GM18861 (cell line): ENCODE measurements around the gene CCDC192.

Experiments used
- ATAC-seq: cut with Tn5 transposase; IDR thresholded peaks from one replicate; pipeline ENCODE4 v1.9.1; 2021; ENCODE audit not compliant: unreplicated experiment

The CCDC192 gene

DNA sequence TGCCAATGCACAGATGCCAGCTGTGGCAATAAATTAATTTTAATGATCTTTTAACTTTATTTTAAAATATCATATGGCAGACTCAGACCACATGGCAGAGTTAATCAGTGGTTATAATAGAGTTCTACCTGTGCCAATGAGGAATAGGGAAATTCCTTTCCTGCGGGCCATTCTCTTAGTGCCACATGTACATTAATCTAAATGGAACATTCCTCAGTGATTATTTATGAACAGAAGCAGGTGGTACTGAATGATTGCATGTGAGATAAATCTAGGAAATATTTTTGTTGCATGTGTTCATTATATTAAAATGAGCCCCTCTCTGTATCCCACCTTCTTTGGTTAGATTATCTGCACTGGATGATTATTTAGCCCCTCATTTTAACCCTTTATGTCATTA, 102.3 kb downstream of the CCDC192 start:
- ATAC-seq, result no peak

DNA sequence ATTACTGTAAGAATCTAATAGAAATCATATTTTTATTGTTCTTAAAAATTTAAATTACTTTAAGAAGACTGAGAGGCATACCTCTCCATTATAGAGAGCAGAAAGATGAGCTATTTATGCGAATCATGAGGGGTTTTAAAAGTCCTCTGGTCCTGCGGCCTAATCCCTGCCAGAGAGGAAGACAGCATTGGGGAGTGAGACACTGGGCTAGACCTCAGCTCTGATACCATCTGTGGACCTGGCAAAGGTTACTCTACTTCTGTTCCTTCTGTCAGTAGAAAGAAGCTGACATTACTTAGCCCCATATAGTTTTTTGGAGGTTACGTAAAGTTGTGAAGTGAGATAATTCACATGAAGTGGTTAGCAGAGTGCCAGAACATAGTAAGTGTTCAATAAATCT, 103.6 kb downstream of the CCDC192 start:
- no peak for ATAC-seq

DNA sequence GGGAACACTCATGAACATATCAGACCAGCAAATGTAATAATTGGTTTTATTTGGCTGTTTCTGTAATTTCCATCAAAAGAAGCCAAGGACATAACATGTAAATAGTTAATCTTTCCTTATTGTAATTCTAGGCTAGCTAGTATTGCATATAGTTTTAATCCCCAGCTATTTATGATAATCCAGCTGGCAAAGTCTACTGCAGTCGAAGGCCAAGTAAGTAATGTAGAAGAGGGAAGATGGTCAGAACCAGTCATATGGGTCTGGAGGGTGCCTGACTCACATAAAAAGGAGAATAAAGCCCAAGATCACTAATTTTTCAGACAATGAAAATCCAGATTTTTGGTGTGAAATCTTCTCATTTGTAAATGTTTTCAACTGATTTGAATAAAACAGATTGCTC, 106.3 kb downstream of the CCDC192 start:
- no peak for ATAC-seq

DNA sequence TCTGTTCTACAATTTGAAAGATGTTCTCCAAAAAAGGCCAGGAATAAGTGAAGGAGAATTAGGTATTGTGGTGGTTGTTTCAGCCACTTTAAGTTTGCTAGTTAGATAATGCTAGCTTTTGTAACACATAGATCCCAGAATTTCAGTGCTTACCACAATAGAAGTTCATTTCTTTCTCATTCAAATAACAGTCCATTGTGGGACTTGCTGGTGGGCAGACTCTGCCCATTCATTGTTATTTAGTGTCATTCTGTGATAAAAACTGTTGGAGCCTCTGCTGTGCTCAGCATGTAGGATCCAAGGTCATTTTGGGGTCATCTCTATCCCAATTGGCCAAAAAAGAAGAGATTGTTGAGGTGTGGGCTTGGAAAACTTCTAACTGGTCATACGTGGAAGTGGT, 106.8 kb downstream of the CCDC192 start:
- no peak for ATAC-seq

DNA sequence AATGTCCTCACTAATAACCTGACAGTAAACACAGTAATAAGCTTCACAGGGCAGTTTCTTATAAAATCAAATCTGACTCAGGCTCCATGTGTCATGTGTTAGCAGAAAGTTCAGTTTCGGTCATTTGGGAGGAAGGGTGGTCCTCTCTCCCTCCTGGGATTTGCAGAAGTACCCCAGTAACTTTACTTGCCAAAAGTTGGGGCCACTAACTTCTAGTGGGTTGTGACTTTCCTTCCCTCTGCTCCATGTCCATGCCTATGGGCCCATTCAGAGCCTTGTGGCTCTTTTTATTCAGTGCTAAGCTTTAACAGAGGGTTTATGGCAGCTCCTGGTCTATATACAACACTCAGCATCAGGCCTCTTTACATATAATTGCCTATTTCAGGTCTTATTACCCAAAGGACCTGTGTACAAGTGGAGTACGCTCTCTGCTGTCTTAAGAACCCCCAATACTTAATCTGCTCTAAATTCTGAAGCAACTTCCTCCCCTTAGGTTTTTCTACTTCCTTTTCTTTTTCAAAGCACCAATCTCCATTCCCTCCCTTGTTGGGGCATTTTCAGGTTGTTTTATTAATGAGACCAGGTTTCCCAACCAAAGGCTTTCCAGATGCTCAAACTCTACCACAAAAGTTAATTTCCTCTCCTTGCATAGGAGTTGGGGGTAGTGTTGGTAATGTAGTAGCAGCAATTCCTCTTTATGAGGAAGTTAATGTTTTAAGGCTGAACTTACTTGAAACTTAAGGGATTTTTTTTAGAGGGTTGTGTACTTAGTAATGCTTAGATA, 107.7 kb downstream of the CCDC192 start:
- no peak for ATAC-seq

DNA sequence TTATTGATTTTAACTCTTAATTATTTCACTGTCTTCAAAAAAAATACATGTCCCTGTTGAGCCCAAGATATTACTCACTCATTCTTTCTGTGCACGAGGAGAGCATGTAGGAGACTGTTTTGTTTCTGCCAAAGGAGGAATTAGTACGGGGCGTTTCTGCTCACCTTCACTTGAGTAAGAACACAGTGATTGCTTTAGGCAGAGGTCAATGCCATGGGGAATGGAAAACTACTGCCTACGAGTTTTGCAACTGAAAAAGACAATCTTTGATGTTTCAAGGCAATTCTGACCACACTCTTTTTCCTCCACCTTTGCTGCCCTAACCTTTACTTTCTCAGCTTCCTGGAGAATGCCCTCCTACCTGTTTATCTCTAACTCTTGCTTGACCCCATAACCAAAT, 109.4 kb downstream of the CCDC192 start:
- ATAC-seq, result no peak

DNA sequence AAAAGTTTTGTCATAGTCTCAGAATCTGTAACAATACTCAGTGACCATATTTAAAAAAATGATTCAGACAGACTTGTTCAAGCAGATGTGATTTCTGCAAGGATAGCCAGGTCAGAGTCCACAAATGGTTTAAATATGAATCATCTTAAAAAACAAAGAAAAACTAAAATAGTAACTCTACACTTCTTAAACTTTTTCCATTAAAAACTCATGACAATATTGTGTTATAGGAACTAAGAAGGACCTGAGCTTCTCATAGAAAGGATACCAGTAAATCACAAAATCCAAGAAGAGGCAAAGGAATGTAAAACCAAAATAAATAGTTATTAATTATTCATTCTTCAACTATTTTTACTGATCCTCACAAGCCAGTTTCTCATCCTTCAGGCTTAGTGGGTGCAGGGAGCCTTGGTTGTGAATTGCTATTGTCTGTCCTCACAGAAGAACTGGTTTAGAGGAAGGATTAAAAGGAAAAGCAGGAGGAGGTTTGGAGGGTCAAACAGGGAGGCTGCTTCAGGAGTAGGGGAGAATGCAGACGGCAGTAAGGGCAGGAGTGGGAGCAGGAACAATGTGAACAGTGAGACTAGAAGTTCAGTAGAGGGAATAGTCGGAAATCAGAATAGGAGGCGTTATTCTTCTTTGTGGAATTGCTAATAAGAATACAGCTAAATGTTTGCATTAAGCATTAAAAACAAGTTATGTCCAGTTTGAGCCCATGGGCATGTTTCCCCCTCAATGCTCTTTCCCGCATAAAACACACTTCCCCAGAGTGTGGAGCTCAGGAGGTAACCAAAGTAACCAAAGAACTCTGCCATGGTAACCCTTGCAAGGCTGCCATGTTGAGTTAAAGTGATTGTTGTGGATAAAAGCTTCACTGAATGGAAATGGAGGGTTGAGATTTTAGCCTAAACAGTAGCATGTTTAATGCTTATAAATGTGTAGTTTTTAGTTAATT, 110.7 kb downstream of the CCDC192 start:
- ATAC-seq, result peak; percentile 69

DNA sequence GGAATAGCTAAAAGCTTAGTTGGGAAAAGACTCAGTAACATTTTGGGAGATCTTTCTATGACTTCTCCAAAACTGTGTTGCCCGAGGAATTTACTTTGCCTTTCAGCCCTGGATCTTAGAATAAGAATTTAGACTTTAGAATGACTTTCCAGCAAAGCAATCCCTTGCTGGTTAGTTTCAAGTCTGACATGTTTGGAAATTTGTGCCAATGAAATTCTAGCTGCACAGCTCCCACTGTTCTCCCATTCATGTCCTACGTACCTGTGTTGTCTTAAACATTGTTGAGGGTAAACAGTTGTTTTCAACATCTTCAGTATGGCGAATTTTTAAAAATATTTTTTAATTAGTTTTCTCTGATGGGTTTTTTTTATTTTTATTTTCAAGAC, 111.4 kb downstream of the CCDC192 start:
- ATAC-seq, result no peak

DNA sequence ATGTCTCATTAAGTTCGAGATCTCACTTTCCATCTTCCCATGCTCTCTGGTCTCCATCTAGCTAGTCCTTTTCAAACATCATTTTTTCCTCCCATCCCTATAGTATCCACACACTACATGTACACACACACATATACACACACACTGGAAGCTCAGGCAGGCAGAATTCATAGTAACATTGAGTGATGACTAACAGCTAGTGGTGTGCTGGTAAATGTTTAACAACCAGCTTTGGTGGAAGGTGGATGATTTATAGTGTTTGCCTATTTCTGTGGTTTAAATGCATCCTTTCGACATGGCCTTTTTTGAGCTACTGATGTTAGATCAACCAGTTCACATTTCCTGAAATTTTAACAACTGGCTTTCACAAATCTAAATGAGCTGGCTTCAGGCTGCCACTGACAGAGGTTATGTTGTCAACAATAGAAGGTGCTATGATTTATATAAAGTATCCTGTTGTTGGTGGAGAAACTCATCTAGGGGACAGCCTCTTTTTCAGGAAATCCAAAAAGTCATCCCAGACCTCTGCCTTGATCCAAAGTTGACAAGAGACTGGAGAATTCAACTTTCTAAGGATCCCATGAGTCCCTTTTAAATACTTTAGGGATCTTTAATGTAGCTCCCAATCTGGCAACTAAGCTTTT, 117.8 kb downstream of the CCDC192 start:
- peak; percentile 100 for ATAC-seq

DNA sequence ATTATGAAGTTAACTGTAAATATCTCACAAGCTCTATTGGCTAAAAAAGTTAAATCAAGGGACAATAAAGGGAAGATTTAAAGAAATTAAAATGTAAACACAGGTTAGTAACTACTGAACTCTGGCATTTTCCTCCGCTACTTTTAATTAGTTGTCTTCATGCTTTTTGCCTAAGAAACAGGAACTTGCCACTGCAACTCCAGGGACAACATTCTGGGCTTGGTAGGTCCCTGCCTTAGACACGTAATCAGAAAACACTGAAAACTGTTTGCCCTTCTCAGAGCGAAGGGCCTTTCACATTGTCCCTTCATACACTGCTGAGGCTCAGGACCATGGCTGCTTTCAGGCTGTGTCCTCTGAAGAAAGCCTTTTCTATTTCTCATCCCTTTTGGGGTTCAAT, 118.7 kb downstream of the CCDC192 start:
- no peak for ATAC-seq

DNA sequence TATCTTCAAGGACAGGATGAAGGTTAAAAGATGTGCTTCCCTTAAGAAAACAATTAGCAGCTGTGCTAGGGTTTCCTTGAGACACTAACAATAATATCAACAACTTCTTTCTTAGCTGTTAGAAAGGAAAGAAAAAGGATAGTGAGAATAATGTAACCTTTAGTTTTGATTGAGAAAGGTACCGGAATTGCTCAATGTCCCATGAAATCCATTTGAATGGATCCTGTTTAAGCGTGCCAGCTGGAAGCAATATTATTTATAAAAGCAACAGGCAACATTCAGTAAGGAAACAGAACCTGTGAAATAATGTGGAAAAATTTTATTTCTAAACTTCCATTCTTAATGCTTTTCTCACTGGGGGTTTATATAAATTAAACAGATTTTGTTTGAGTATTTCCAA, 120.9 kb downstream of the CCDC192 start:
- no peak for ATAC-seq

DNA sequence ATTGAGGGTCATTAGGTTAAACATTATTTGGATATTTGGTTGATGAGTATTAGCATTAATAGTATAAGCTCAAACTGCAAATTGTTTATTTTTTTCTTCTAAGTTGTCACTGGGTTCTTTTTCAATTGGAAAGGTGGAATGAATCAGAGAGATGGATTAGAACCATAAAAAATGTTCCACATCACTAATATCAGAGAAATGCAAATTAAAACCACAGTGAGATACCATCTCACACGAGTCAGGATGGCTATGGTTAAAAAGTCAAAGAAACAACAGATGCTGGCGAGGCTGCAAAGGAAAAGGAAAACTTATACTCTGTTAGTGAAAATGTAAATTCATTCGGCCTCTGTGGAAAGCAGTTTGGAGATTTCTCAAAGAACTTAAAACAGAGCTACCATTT, 122.8 kb downstream of the CCDC192 start:
- ATAC-seq, result peak; percentile 38

DNA sequence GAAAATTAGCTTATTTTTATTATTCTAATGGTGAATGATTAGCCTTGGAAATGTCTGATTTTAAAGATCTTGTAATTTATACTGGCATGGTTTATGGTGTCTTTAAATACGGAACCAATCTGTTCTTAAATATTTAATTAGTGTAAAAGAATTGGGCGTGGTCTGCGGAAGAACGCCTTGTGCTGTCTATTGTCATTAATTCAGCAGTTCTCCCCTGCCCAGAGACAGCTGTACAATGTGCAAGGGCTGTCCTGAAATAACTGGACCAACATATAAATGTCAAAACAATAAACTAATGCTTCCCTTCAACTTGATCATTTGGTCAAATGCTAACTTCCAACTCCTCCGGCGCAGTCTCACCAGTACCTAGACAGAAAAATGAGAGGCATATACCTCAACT, 124.3 kb downstream of the CCDC192 start:
- ATAC-seq, result no peak

DNA sequence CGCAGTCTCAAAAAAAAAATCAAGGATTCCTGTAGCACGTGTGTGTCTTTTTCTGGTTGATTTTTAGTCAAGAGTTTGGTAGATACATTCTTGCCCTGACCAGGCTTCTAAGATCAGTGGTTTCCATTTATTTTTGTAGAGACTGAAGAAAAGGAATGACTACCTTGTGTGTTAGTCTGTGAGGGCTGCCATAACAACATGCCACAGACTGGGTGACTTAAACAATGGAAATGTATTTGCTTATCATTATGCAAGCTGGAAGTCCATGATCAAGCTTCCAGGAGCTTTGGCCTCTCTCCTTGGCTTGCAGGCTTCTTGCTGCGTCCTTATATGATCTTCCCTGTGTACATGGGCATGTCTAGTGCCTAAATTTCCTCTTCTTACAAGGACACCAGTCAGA, 127.0 kb downstream of the CCDC192 start:
- no peak for ATAC-seq

DNA sequence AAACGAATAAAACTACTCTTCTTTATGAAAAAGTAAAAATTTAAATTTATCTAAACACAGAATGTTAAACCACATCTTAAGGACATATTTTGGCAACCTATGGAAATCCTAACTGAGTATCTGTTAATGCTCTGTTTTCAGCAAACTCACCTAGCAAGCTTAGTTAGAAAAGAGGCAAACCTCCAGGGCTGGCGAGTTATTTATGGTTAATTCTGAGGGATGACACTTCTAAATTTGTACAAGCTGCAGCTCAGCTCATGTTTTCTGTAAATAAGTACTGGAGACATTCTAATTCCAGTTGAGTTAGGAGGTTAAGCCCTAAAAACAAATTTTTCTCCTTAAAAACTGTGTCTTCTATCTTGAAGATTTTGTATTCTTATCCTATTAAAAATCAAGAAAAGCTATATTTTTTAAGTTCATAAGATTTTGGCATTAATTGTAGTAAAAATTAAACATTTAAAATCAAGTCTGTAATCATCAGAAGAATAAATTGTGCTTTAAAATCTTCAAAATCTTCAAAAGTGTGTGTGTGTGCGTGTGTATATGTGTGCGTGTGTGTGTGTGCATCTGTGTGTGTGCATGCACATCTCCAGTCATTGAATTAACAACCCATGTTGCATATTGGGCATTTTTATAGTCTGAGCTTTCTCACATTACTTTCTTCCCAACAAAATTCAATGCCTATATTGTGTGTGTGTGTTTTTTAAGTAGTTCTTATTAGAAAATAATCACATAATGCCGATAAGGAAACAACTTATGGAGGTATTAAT, 127.8 kb downstream of the CCDC192 start:
- no peak for ATAC-seq

DNA sequence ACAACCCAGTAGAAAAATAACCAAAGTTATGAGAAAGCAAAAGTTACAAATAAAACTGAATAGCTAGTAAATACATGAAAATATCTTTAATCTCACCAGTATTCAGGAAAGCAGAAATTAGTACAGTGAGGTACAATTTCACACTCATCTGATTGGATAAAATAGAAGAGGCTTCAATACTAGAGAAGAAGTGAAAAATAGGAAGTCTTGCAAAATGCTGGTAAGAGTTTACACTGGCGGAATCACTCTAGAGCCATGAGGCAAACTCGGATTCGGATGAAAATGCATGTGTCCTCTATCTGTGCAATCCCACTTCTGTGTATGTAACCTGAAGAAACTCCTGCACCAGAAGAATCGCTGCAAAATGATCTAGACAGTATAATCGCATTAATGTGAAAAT, 128.9 kb downstream of the CCDC192 start:
- no peak for ATAC-seq

DNA sequence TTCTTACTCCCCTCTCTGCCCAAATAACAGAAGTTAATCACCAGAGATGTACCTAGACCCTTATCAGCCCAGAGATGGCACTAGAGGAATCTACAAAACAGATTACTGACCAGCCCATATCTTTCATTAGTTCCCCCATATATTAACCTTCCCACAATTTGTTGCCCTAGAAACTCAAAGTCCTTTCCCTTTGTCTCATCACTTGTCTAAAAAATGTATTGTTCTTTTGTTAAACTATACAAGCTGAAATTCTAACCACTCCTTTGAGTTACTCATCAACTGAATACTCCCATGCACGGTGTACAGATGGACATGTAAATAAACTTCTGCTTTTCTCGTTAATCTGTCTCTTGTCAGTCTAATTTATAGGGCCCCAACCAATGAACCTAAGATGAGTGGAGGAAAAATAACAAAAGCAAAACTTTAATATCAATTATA, 130.9 kb downstream of the CCDC192 start:
- ATAC-seq, result peak; percentile 81

DNA sequence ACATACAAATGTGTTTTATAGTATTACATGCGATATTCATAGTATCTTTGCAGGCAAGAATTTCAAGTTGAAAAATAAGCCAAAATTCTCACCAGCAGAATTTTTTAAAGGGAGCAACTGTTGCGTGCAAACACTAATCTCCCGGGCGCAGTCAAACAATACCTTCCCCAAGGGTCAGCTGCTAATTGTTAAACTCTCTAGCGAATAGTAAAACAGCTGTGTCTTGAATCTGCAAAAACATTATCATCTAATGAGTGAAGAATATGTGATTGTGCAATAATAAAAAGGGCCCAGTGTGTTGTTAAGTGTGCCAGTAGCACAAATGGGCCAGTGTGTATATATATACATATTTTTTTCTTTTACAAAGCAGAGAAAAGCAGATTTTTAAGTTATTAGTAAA, 131.4 kb downstream of the CCDC192 start:
- ATAC-seq, result no peak

DNA sequence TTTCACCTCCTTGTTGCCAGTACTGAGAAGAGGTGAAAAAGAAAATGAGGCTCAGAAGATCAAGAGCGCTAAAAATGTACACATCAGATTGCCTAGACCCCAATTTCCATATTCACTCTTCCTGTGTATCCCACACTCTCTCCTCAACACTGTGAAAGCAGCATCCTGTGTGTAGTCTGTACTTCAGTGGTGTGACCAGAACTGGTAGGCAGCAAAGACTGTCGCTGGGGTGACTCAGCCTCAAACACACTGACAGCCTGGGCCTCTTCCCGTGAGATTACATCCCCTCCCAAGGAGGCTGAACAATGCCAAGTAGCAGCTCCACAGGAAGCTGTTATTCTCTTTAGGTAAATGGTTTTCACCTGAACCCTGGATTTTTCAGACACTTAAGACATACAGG, 135.5 kb downstream of the CCDC192 start:
- no peak for ATAC-seq

DNA sequence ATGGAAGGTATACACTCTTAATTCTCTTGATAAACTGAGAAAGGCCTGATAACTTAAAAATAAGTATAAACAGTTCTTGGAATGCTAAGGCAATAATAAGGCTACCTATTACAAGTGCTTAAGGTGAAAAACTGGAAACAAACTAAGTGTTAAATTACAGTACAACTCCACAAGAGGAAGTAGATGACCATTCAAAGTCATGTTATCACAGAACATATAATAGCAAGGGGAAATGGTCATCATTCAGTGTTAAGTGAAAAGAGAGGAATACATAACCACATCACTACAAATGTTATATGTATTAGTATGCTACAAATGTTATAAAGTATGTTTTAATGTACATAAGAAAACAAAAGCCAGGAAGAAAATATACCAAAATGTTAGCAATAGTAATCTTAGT, 135.9 kb downstream of the CCDC192 start:
- ATAC-seq, result no peak
